NCI-H1092 (cell line): ENCODE data around the gene TMEM229B.
"Not testable (repeated sequence)": the region's sequence is repeated elsewhere in the genome, so short reads cannot be mapped to it uniquely, and the experiment has no call there.

Experiments used
- DNase-seq: peaks from one replicate; lab custom pipeline; 2025; lab: John Stamatoyannopoulos, UW

The TMEM229B gene

GRCh38 chr14:67453575-67454300 lies 34.8 kb downstream of the TMEM229B start:
- DNase-seq: no peak

DNA sequence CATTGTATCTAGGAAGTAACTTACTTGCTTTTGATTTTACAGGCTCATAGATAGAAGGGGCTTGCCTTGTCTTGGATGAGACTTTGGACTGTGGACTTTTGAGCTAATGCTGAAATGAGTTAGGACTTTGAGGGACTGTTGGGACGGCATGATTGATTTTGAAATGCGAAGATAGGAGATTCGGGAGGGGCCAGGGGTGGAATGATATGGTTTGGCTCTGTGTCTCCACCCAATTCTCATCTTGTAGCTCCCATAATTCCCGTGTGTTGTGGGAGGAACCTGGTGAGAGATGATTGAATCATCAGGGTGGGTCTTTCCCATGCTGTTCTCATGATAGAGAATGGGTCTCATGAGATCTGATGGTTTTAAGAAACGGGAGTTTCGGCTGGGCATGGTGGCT lies 36.9 kb downstream of the TMEM229B start:
- DNase-seq: not testable (repeated sequence)

GRCh38 chr14:67449096-67449495 lies 39.4 kb downstream of the TMEM229B start:
- DNase-seq: no peak

DNA sequence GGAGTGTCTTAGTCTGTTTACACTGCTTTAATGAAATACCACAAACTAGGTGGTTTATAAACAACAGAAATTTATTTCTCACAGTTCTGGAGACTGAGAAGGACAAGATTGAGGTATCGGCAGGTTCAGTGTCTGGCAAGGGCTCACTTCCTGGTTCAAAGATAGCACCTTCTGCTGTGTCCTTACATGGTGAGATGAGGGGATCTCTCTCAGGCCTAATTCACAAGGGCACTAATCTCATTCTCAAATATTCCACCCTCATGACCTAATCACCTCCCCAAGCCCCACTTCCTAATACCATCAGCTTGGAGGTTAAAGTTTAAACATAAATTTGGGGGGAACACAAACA lies 41.5 kb downstream of the TMEM229B start:
- DNase-seq: no peak

DNA sequence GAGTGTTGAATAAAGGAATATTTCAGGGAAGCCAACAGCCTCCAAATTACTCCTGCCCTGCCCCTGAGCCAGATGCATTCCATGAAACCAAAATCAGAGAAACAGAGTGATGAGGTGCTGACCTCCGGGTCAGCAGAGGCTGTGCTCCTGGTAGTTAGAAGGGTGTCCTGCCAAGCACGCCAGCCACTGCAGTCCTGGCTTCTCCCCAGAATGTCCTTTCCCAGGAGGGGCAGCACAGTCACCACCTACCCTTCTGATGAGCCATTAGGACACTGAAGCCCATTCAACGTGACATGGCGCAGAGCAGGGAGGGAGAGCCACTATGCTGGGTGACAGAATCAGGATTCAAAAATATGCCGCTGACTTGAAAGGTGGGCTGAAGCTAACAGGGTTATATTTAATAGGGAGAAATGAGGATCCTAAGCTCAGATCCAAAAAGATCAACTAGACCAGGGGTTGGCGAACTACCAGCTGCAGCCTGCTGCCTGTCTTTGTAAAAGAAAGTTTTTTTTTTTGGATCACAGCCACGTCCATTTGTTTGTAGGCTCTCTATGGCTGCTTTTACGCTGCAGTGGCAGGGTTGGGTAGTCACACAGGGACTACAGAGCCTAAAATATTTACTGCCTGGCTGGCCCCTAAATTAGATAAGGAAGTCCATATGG lies 42.0 kb downstream of the TMEM229B start:
- DNase-seq: peak; percentile 57

GRCh38 chr14:67444395-67444794 lies 44.1 kb downstream of the TMEM229B start:
- no peak for DNase-seq

DNA sequence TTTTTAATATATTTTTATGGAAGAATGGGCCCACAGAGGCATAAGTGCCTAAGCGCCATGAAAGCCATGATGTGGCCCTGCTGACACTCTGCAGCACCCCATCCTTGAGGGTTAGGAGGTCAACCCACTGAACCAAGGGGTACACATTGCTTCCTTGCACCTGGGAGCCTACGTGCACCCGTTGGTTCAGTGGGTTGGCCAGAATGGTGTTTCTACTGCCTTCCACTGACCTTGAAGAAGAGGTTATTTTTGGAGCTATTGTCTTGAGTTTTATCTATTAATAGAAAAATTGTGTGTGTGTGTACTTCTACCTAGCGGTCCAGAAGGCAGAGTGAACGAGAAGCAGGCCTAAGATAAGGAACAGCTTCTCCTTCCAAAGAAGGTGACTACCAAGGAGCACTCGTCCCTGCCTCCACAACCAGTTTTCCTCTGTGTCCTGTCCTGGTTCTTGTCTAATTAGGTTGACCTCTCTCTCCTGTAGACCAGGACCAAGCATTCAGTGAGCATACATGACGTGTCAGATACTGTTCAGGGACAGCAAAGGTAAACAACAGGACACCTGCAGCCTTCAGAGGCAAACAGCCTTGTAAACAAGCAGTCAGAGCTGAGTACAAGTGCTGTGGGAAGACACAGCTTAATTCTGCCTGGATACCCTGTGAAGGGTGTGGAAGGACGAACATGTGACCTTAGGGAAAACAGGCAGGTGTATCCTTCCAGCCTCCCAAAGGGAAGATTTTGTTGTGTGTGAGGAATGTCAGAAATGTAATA lies 46.2 kb downstream of the TMEM229B start:
- DNase-seq: no peak

DNA sequence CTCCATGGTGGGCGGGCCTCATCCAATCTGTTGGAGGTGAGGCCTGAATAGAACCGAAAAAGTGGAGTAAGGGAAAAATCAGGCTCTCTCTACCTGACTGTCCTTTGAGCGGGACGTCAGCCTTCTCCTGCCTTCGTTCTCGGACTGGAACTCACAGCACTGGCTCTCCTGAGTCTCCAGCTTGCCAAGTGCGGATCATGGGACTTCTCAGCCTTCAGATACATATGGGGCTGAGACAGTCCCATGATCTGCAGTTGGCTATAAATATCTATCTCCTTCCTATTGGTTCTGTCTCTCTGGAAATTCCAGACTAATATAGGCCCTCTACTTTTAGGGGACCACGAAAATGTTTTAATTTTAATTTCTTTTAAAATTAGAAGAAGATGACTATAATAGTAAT lies 46.8 kb downstream of the TMEM229B start:
- DNase-seq: no peak

- DNase-seq: no peak
Observed at GRCh38 chr14:67441256-67441655, 47.3 kb downstream of the TMEM229B start.

DNA sequence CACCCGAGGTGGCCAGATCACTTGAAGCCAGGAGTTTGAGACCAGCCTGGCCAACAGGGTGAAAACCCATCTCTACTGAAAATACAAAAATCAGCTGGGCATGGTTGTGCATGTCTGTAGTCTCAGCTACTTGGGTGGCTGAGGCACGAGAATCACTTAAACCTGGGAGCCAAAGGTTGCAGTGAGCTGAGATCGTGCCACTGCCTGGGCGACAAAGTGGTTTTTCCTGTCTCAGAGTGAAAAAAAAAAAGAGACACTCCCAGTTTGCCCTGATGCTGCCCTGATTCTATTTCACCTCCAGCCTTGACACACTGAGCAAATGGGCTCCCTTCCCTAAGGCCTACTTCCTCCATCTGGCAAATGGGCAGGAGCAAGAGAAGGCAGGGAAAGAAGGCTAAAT lies 48.0 kb downstream of the TMEM229B start:
- no peak for DNase-seq

DNA sequence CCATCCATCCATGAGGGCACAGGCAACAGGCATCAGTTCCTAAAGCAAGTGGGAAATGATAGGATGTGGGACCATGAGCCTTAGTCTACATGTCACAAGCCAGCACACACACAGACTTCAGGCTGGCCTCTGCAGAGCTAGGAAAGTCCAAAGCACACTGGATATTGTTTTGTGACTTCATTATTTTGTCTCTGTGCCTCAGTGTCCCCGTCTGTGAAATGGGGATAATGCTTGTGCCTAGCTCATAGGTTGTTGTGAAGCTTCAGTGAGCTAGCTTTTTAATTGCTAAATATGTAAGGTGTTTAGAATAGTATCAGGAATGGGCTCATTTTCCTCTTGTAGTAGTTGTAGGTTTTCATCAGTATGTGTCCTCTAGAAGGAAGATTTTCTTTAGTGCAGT lies 49.6 kb downstream of the TMEM229B start:
- DNase-seq: no peak

- DNase-seq: no peak
Observed at GRCh38 chr14:67436006-67436866, 52.3 kb downstream of the TMEM229B start.

DNA sequence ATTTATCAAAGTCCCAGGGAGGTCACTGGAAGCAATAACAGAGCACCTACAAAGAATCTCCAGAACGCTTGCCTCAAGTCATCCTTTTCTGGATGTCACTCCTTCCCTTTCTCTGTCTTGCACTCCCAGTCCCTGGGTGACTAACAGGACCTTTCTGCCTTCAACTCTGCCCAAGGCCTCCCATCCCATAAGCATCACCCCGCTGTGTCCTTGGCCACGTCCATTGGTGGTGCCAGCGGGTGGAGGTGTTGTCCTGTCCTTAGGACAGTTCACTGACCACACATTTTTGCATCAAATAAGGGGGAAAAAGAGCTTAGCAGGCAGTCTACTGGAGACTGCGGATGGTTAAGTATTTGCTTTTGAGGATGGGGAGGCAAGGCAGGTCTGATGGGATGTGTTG lies 52.9 kb downstream of the TMEM229B start:
- DNase-seq: no peak

DNA sequence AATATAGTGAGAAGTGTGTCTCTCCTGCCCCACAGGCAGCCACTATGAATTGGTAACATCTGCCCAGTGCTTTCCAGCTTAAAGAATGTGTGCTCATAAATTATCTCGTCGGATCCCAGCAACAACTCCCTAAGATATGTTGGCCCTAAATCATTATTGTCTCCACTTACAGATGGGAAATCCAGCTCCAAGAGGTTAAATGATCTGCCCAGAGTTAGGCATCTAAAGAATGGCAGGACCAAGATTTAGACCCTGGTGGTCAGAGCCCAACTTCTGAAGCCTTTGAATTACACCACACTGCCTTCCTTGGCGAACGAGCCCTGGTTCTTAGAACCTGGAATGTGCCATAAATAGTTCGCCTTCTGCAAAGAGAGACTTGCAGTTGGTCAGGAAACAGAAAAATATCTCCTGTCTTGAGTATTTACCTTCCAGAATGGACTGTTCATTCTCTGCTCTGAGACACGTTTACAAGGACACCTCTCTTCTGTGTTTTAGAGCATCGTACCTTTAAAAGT lies 56.4 kb downstream of the TMEM229B start:
- DNase-seq: no peak

DNA sequence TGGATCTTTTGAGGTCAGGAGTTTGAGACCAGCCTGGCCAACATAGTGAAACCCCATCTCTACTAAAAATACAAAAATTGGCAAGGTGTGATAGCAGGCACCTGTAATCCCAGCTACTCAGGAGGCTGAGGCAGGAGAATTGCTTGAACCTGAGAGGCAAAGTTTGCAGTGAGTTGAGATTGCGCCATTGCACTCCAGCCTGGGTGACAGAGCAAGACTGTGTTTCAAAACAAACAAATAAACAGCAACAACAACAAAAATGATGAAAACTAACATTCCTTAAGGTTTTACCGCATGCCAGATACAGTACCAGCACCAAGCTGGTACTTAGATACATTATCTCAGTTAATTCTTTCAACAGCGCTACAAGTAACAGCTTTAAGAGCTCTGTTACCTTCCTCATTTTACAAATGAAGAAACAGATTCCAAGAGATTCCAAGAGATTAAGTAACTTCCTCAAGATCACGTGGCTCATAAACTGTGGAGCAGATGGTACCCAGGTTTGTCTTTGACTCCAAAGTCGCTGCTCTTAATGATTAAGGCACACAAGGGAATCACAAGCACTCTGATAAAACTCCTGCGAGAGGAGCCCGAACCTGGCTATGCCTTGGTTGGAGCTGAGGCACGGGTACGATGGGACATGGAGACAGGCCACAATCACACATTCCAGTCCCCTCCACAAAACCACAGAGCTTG lies 58.9 kb downstream of the TMEM229B start:
- DNase-seq: no peak

- no peak for DNase-seq
Observed at GRCh38 chr14:67428501-67429031, 60.0 kb downstream of the TMEM229B start.

GRCh38 chr14:67426983-67427606 lies 61.4 kb downstream of the TMEM229B start:
- DNase-seq: peak; percentile 81

DNA sequence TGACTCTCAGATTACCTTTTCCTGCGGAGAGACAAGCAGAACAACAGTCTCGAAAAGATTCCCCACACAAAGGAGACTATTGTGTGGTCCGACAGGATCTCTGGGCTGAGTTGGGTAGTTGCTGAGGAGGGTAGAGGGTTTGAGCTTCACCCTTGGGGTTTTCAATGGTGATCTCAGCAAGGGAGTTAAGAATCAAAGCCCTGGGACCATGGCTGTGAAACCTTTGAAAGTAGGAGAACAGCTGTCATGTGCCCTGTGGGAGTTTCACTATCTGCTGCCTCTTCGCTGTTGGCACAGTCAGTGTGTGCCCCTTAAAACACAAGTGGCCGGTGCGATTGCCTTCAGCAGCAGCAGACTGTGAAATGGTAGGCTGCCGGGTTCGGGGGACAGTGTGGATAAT lies 62.4 kb downstream of the TMEM229B start:
- DNase-seq: no peak

DNA sequence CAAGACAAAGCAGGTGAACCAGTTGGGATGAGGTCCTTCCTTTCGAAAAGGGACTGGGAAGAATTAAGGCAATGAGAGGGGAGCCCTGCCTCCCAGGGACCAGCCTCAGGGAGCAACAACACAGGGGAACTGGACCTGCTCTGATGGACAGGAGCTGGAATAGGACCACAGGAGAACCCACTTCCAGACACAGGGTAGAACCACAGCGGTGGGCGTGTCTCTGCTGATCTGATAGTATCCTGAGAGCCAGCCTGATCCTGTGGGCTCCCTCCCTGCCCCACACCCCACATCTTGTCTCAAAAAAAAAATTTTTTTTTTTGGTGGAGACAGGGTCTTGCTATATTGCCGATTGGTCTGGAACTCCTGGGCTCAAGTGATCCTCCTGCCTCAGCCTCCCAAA lies 62.9 kb downstream of the TMEM229B start:
- no peak for DNase-seq

- DNase-seq: no peak
Observed at GRCh38 chr14:67424539-67424938, 64.0 kb downstream of the TMEM229B start.

DNA sequence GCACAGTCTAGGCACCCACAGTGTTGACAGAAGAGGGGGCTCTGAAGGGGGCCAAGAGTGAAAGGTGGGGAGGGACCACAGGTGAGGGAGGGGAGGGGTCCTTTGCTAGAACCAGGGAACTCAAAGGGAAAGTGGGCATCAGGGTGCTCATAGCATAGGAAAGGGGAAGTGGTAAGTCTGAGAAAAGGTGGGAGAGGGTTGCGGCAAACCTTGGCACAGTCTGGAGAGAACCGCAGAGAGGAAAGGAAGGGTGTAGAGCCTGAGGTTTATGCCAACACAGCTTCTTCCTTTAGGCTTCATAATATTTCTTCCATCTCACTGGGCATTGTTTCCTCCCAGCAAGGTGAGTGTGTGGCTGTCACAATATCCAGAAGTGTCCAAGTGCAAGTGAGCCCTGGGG lies 65.1 kb downstream of the TMEM229B start:
- DNase-seq: no peak
